CD4-positive, alpha-beta T cell treated with Interleukin-2 at 100 ng/mL for 4 hours (primary cell): Measurements from ENCODE around the gene DISC1.

Source experiments
- DNase-seq: peaks from one replicate; pipeline ENCODE4 v3.0.0-alpha.2; 2020; ENCODE audit warnings: low spot score

The DISC1 gene

GRCh38 chr1:231814021-231814420 is 187.4 kb downstream of the DISC1 start:
- DNase-seq: no peak

- no peak for DNase-seq
Observed at GRCh38 chr1:231814521-231814920, 187.9 kb downstream of the DISC1 start.

- DNase-seq: no peak
Observed at GRCh38 chr1:231817801-231818200, 191.2 kb downstream of the DISC1 start.

GRCh38 chr1:231818337-231818736 is 191.7 kb downstream of the DISC1 start:
- no peak for DNase-seq

GRCh38 chr1:231821281-231821680 is 194.7 kb downstream of the DISC1 start:
- DNase-seq: no peak

- DNase-seq: no peak
Observed at GRCh38 chr1:231822041-231822440, 195.5 kb downstream of the DISC1 start.

GRCh38 chr1:231826566-231826965 is 200.0 kb downstream of the DISC1 start:
- no peak for DNase-seq

GRCh38 chr1:231827337-231828105 is 200.9 kb downstream of the DISC1 start:
- DNase-seq: no peak

- no peak for DNase-seq
Observed at GRCh38 chr1:231828182-231828920, 201.8 kb downstream of the DISC1 start.

- DNase-seq: no peak
Observed at GRCh38 chr1:231829332-231829731, 202.7 kb downstream of the DISC1 start.

GRCh38 chr1:231836227-231836893 is 209.8 kb downstream of the DISC1 start:
- DNase-seq: no peak

GRCh38 chr1:231838521-231838920 is 211.9 kb downstream of the DISC1 start:
- no peak for DNase-seq

- no peak for DNase-seq
Observed at GRCh38 chr1:231839999-231840398, 213.4 kb downstream of the DISC1 start.

- DNase-seq: no peak
Observed at GRCh38 chr1:231841616-231842344, 215.2 kb downstream of the DISC1 start.

GRCh38 chr1:231842441-231842840 is 215.9 kb downstream of the DISC1 start:
- DNase-seq: no peak

GRCh38 chr1:231844986-231845502 is 218.5 kb downstream of the DISC1 start:
- no peak for DNase-seq

GRCh38 chr1:231847612-231848397 is 221.2 kb downstream of the DISC1 start:
- no peak for DNase-seq

GRCh38 chr1:231849981-231850380 is 223.4 kb downstream of the DISC1 start:
- DNase-seq: no peak

GRCh38 chr1:231850786-231851185 is 224.2 kb downstream of the DISC1 start:
- DNase-seq: no peak

GRCh38 chr1:231853588-231854207 is 227.1 kb downstream of the DISC1 start:
- DNase-seq: no peak

GRCh38 chr1:231855361-231855760 is 228.8 kb downstream of the DISC1 start:
- no peak for DNase-seq
